ENCODE data around the gene ITIH1.
"Not testable (repeated sequence)": the region's sequence is repeated elsewhere in the genome, so short reads cannot be mapped to it uniquely, and the experiment has no call there.

The ITIH1 gene, protein sequence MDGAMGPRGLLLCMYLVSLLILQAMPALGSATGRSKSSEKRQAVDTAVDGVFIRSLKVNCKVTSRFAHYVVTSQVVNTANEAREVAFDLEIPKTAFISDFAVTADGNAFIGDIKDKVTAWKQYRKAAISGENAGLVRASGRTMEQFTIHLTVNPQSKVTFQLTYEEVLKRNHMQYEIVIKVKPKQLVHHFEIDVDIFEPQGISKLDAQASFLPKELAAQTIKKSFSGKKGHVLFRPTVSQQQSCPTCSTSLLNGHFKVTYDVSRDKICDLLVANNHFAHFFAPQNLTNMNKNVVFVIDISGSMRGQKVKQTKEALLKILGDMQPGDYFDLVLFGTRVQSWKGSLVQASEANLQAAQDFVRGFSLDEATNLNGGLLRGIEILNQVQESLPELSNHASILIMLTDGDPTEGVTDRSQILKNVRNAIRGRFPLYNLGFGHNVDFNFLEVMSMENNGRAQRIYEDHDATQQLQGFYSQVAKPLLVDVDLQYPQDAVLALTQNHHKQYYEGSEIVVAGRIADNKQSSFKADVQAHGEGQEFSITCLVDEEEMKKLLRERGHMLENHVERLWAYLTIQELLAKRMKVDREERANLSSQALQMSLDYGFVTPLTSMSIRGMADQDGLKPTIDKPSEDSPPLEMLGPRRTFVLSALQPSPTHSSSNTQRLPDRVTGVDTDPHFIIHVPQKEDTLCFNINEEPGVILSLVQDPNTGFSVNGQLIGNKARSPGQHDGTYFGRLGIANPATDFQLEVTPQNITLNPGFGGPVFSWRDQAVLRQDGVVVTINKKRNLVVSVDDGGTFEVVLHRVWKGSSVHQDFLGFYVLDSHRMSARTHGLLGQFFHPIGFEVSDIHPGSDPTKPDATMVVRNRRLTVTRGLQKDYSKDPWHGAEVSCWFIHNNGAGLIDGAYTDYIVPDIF

DNA sequence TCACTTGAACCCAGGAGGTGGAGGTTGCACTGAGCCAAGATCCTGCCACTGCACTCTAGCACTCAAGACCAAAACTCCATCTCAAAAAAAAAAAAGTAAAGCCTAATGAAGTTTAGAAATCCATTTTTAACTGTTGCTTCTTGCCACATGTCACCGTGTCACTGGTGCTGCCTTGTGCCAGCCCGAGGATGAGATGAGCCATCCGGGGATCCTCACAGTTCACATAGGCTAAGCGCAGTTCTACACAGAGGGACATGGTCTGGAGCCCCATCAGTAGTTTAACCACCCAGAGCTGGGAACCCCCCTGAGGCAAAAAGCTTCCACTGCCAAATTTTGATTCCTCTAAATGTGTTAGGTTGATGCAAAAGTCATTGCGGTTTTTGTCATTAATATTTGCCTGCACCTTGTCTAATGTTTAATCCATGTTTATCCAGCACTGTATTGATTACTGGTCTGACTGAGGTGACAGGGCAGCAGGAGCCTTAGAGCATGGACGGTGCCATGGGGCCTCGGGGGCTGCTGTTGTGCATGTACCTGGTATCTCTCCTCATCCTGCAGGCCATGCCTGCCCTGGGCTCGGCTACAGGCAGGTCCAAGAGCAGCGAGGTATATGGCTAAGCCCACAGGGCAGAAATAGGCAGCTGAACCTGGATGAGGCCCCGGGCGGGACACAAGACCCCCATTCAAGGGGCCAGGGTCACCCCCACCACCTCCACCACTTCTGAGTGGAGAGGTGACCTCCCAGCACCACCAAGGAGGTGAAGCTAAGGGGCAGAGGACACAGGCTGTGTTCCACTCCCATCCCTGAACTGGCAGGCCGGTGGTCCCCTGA lies at the start of gene ITIH1:
Gene ITIH1, plus strand, starts transcription at position 473 of the 832 bp plus-strand sequence. Its CDS starts 17 bp downstream, at position 490.
- DNase-seq (ENCODE audit: low read depth) = no peak

DNA sequence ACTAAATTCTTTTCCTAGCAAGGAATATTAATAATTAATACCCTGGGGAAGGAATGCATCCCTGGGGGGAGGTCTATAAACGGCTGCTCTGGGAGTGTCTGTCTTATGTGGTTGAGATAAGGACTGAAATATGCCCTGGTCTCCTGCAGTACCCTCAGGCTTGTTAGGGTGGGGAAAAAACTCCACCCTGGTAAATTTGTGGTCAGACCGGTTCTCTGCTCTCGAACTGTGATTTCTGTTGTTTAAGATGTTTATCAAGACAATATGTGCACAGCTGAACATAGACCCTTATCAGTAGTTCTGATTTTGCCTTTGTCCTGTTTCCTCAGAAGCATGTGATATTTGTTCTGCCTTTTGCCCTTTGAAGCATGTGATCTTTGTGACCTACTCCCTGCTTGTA lies 48.6 kb upstream of the ITIH1 start:
- DNase-seq (ENCODE audit: low read depth) = not testable (repeated sequence)

- no peak for DNase-seq (ENCODE audit: low read depth)
Measured at GRCh38 chr3:52730681-52731080, 46.7 kb upstream of the ITIH1 start.

DNA sequence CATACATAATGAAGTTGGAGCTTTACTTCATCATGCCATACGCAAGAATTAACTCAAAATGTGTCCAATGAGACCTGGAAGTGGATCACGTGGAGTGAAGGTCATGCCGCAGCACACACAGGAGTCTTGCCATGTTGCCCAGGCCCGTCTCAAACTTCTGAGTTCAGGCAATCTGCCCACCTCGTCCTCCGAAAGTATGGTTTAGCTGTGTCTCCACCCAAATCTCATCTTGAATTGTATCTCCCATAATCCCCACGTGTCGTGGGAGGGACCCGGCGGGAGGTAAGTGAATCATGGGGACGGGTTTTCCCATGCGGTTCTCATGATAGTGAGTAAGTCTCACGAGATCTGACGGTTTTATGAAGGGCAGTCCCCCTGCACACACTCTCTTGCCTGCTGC lies 45.8 kb upstream of the ITIH1 start:
- DNase-seq (ENCODE audit: low read depth) = no peak

DNA sequence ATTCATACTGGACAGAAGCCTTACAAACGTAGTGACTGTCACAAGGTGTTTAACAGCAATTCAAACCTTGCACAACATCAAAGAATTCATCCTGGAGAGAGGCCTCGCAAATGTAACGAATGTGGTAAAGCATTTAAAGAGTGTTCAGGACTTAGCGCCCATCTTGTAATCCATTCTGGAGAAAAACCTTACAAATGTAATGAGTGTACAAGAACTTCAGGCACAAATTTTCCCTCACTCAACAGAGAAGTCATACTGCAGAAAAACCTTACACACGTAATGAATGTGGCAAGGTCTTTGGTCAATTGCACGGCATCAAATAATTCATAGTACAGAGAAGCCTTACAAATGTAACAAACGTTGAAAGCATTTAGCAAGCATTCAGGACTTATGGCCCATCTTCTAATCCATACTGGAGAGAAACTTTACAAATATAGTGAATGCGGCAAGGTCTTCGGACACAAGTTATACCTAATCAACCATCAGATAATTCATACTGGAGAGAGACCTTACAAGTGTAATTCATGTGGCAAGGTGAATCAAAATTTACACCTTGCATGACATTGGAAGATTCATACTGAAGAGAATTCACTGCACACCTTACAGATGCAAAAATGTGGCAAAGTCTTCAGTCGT lies 44.0 kb upstream of the ITIH1 start:
- no peak for DNase-seq (ENCODE audit: low read depth)

GRCh38 chr3:52739730-52740129 lies 37.7 kb upstream of the ITIH1 start:
- no peak for DNase-seq (ENCODE audit: low read depth)

- no peak for DNase-seq (ENCODE audit: low read depth)
Measured at GRCh38 chr3:52742418-52743041, 34.9 kb upstream of the ITIH1 start.

DNA sequence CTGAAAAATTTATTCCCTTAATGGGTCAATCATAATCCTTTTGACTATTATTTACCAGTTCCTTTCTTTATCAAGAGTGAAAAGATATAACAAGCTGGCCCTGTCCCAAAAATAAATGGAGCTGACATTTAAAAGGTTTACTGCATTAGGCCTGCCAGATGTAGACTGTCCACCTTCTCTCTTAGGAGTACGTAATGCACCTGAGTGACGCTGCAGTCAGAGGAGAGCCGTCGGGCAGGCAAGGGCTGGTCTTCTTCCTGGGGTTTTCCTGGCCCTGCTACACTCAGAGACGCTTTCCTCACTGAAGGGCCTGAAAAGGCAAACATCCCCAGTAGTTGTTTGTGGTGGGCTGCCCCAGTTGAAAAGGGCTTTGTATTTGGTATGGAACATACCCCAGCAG lies 34.2 kb upstream of the ITIH1 start:
- no peak for DNase-seq (ENCODE audit: low read depth)

DNA sequence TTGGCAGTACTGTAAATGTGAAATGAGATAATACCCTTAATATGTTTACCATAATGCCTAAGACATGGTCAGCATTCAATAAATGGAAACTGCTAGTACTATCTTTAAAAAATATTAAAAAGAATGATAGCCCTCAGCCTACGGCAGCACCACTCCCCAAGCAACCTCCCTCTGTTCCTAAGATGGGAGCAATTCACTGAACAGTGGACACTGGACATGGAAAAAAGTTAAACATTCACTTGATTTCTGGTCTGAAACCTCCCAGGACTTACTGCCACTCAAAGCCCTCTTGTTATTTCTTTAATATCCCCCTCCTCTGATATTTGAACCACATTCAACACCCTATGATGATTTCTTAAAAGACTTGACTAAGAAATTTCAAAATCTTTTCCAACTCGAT lies 33.7 kb upstream of the ITIH1 start:
- DNase-seq (ENCODE audit: low read depth) = no peak

- no peak for DNase-seq (ENCODE audit: low read depth)
Measured at GRCh38 chr3:52752045-52752660, 25.2 kb upstream of the ITIH1 start.

- no peak for DNase-seq (ENCODE audit: low read depth)
Measured at GRCh38 chr3:52754373-52754772, 23.0 kb upstream of the ITIH1 start.

GRCh38 chr3:52756141-52756540 lies 21.3 kb upstream of the ITIH1 start:
- no peak for DNase-seq (ENCODE audit: low read depth)

DNA sequence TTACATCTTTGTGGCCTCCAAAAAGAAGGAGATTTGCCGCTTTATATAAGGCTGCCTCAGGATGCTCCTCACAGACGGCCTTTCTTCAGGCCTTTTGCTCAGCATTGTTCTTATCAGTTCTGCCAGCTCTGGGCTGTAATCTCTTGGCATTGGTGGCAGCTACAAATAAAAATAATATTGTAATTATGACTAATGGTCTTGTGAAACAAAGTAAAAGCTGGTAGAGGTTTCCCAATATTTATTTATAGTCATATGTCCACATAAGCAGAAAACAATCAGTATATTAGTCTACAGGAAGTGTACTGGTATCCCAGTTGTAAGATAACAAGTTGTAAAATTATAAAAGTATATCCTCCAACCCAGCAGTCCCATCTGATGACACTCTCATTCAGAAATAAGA lies 13.9 kb upstream of the ITIH1 start:
- no peak for DNase-seq (ENCODE audit: low read depth)

DNA sequence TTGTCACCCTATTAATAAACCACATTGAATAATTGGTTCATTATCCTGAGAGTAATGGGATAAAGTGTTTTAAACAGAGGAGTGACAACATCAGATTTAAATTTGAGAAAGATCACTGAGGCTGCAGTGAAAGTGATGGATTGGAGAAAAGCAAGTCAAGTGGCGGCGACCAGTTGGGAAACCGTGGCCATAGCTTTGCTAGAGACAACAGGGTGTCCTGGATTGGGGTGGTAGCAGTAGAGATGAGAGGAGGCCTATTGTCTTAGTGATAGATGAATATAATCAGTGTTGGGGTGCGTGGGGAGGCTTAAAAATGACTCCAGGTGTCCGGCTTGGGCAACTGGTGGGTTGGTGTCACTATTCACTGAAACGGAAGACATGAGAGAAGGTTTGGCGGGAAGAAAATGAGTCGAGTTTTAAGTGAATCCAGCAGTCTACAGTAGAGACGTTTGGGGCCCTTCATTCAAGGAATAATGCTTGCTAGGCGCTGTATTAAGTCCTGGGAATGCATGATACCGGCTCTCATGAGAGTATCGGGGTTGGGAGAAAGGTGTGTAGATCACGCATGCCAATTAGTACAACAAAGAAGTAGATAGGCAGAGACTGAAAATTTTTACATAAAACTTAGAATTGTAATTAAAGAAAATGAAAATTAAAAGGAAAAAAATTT lies 7.5 kb upstream of the ITIH1 start:
- DNase-seq (ENCODE audit: low read depth) = no peak

DNA sequence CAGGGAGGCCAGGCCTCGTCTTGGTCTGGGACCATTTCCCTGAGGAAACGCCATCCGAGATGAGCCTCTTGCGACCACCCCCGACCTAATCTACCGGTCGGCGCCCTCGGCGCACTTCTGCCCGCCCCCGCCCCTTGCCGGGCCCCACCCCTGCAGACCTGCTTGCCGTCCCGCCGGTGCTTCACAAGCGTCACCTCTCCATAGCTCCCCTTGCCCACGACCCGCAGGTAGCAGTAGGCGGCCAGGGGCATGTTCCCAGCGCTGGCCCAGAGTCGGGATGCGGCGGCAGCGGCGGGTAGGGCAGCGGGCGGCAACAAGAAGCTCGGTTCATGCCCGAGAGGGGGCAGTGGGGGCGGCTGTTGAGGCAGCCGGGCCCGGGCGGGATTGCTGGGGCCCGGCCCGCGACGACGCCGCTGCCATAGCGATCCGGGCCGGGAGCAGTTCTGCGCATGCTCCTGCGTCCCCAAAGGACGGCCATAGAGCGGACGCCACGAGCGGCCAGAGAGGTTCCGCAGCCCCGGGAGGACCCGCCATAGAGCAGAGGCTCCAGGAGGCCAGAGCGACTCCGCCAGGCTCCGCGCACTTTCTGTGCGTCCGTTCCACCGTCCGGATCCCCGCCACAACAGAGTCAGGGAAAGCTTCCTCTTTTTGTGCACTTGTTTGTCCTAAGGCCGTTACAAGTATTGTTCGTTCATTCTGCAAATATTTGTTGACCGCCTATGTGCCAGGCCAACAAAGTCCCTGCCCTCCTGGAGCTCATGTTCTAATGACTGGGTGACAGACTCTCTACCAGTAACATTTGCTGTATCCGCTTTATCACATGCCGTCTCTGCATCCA lies 6.7 kb upstream of the ITIH1 start, which contains the start of gene NEK4:
Gene NEK4, minus strand, starts transcription at position 445 of the 838 bp plus-strand sequence. Its CDS starts 194 bp downstream, at position 251.
- peak; percentile 67 for DNase-seq (ENCODE audit: low read depth)

- DNase-seq (ENCODE audit: low read depth) = no peak
Measured at GRCh38 chr3:52771334-52771681, 6.1 kb upstream of the ITIH1 start.

DNA sequence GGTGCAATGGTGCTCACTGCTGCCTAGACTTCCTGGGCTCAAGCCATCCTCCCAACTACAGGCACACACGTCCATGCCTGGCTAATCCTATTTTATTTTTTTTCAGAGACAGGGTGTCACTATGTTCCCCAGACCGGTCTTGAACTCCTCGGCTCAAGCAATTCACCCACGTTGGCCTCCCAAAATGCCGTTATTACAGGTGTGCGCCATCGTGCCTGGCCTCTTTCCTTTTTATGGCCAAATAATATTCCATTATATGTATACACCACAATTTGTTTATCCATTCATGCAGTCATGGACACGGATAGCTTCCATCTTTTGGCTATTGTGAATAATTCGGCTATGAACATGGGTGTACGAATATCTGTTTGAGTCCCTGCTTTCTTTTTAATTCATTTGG lies 5.7 kb upstream of the ITIH1 start:
- no peak for DNase-seq (ENCODE audit: low read depth)

DNA sequence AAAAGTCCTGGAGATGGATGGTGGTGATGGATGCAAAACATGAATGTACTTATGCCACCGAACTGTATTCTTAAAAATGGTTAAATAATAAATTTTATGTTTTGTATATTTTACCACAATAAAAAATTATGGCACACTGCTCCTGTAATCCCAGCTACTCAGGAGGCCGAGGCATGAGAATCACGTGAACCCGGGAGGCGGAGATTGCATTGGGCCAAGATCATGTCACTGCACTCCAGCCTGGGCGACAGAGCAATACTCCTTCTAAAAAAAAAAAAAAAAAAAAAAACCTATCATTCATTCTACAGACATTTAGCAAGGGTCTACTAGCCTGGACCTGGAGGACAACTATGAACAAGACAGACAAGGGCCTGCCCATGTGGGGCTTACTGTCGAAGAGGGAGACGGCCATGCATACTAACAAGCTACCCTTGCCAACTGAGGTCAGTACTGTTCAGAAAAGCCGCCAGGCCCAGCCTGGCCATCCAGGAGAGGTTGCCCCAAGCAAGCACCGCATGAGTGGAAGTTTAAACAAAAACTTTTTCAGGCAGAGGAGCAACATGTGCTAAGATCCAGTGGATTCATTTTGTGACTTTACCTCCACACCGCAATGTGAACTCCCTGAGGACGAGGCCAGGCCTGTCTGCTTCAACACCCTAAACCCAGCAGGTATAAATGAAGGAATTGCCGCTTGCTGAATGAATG lies 3.9 kb upstream of the ITIH1 start:
- DNase-seq (ENCODE audit: low read depth) = no peak

Measured in stimulated activated CD8-positive, alpha-beta memory T cell treated with anti-CD3 and anti-CD28 coated beads, Interleukin-15, amount 100 ng/mL, for 24 hours (primary cell).